Measurements from ENCODE around the gene PCDHGC5.

DNA sequence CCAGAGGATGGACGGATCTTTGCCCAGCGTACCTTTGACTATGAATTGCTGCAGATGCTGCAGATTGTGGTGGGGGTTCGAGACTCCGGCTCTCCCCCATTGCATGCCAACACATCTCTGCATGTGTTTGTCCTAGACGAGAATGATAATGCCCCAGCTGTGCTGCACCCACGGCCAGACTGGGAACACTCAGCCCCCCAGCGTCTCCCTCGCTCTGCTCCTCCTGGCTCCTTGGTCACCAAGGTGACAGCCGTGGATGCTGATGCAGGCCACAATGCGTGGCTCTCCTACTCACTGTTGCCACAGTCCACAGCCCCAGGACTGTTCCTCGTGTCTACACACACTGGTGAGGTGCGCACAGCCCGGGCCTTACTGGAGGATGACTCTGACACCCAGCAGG lies 1.9 kb downstream of the PCDHGC5 start:
- TF ChIP-seq, protein P1, sequence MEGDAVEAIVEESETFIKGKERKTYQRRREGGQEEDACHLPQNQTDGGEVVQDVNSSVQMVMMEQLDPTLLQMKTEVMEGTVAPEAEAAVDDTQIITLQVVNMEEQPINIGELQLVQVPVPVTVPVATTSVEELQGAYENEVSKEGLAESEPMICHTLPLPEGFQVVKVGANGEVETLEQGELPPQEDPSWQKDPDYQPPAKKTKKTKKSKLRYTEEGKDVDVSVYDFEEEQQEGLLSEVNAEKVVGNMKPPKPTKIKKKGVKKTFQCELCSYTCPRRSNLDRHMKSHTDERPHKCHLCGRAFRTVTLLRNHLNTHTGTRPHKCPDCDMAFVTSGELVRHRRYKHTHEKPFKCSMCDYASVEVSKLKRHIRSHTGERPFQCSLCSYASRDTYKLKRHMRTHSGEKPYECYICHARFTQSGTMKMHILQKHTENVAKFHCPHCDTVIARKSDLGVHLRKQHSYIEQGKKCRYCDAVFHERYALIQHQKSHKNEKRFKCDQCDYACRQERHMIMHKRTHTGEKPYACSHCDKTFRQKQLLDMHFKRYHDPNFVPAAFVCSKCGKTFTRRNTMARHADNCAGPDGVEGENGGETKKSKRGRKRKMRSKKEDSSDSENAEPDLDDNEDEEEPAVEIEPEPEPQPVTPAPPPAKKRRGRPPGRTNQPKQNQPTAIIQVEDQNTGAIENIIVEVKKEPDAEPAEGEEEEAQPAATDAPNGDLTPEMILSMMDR (IDR thresholded peaks at IDR 0.05), result no peak
- no peak for TF ChIP-seq POLR2A (IDR thresholded peaks at IDR 0.05)

Data from body of pancreas (tissue), 4 donors.